Middle frontal gyrus (tissue), 1 donor: ENCODE data around the gene SLC6A6.
"Not testable (repeated sequence)": the region's sequence is repeated elsewhere in the genome, so short reads cannot be mapped to it uniquely, and the experiment has no call there.

ENCODE experiments used
- DNase-seq: peaks from one replicate; pipeline ENCODE4 v3.0.0-alpha.2; 2015; ENCODE audit warnings: low spot score; ENCODE audit errors: extremely low spot score

The SLC6A6 gene

DNA sequence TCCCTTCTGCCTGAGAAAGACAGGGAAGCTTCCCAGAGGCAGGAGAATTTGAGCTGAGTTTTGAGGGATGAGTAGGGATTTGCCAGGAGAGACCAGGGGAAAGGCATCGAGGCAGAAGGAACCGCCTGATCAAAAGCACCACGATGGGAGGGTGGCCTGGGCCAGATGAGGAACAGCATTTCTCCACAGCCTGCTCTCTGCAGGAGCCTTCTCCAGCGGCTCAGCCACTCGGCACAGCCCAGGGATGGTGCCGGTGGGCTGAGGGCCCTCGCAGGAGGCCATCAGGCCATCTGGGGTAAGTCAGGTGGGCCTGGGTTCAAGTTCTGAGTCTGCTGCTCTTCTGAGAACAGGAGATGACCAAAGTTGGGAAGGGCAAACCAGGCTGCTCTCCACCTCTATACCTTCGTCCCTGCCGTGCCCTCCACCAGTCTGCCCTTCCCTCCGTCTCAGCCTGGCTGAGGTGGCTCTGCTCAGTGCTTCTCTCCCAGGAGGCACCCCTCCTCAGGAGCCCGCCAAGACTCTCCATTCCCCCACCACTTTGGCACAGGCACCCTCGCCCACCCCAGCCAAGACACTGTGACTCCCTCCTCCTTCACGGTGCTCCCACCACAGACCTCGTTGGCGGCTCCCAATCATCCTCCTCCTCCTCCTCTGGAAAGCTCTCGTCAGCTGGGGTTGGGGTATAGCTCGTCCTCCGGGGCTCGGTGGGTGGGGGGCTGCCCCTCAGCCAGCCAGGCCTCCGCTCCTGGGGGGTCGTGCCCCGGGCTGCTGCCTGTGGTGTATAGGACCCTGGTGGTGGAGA lies 102.8 kb downstream of the SLC6A6 start:
- no peak for DNase-seq

DNA sequence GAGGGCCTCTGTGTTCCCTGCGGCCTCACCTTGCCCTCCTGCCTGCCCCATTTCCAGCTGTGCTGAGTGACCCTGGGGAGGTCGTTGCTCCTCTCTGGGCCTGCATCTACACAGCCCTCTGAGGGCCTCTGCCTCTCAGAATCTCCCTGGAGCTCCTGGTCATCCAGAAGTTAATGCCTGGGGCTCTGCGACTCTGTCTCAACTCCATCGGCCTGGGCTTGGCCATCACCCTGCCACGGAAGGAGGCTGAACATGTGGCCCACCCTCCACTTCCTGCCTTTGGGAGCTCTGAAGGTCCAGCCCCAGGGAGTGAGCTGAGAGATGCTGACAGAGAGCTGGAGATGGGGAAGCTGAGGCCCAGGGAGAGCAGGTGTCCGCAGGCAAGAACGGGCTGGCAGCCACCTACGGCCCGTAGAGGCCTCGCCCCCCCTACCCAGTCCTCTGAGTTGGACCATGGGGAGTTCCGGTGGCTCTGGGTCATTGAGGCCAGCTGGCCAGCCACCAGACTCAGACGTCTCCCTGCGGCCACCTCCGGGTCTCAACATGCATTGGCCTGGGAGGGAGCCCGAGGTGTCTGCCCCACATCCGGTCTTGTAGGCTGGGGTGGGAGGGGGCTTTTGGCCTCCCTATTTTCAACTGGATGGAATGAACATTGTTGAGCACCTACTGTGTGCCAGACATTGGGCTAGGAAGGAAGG lies 103.5 kb downstream of the SLC6A6 start:
- DNase-seq, result no peak

GRCh38 chr3:14506626-14507304 lies 104.4 kb downstream of the SLC6A6 start:
- DNase-seq, result no peak

- no peak for DNase-seq
Measured at GRCh38 chr3:14507305-14507741, 104.9 kb downstream of the SLC6A6 start.

DNA sequence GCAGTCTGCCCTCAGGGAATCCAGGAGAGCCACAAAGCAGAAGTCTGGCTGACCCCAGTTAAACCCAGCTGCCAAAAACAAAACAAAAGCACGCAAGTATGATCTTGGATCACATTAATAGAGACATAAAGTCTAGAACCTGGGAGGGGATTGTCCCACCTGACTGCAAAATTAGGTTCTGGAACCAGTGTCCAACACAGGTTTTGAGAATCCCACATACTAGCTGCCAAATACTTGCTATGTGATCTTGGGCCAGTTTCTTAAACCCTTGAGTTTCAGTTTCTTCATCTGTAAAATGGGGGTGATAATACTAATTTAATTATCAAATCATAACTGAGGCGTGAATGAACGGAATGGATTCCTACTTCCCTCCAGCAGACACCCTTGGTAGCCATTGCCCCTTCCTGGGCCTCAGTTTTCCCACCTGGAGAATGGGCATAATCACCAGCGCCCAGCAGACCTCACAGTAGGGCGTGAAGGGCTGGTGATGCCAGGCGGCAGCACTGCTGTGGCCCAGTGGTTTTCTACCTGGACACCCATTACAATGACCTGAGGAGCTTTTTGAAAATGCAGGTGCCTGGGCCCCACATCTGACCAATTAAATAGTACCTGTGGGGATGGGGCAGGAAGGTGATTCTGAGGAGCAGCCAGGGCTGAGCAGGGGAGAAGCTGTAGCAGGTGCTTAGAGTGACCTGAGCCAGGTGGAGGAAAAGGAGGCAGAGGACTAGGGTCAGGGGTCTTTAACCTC lies 105.5 kb downstream of the SLC6A6 start:
- no peak for DNase-seq

DNA sequence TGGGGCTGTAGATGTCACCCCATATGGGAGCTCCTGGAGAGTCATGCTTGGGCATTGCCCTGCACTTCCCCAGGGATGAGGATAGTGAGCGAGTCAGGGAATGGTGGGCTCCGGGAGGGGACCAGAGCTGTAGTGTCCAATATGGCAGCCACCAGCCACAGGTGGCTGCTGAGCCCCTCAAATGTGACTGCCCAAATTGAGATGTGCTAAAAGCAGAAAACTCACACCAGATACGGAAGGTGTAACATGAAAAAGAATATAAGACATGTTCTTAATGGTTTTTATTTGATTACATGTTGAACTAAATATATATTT lies 106.1 kb downstream of the SLC6A6 start:
- no peak for DNase-seq

- no peak for DNase-seq
Measured at GRCh38 chr3:14508966-14509795, 106.8 kb downstream of the SLC6A6 start.

GRCh38 chr3:14509796-14510100 lies 107.3 kb downstream of the SLC6A6 start:
- no peak for DNase-seq

DNA sequence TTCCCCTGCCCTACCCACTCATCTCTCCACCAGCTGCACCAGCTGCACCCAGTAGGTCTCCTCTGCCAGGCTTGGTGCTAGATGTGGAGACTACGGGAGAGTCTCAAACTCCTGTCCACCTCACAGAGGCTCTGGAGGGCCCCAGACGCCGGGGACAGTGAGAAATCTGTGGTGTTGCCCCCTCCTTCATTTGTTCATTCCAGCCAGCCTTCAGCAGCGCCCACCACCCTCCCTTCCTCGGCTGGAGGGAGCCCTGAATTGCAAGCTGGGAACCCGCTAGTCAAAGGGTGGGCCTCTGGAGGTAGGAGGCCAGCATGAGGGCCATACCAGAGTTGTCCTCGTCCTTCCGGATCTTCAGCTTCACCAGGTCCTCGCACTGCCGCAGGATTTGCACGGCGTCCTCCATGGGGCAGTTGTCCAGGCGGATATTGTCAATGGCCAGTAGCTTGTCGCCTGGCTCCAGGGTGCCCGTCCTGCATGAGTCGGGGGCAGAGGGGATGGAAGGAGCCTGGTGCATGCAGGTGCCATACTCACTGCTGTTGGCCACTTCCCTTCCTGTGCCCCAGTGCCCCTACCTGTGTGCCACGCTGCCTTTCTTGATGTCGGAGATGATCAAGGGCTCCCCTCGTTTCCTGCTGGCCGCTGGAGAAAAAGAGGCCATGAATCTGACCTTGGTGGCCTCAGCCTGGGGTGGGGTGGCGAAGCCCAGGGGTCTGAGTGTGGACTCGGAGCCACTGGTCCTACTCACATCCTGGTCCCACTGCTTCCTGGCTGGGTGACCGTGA lies 108.6 kb downstream of the SLC6A6 start:
- no peak for DNase-seq

DNA sequence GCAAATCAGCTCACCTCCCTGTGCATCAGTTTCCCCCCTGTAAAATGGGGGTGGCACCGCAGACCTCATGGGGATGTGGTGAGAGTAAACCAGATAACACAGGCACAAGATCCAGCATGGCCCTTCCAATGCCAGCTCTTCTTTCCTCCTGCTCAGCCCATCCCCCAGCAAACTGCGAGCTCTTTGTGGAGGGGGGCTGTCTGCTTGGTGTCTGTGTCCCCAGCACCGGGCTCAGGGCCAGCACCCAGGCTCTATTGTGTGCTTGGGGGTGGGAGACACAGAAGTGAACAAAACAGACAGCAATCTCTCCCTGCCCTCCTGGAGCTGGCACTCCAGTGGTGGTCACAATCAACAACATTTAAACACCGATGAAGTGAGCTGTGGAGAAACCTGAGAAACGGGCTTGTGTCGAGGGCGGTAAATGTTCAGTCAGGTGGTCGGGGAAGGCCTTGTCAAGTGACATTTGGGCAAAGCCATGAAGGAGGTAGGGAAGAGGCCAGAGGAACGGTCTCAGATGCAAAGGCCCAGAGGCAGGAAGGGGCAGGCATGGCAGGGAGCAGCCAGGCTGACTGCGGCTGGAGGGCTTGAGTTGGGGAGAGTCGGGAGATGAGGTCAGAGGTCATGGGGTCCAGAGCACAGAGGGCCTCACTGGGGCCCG lies 109.3 kb downstream of the SLC6A6 start:
- DNase-seq, result no peak

DNA sequence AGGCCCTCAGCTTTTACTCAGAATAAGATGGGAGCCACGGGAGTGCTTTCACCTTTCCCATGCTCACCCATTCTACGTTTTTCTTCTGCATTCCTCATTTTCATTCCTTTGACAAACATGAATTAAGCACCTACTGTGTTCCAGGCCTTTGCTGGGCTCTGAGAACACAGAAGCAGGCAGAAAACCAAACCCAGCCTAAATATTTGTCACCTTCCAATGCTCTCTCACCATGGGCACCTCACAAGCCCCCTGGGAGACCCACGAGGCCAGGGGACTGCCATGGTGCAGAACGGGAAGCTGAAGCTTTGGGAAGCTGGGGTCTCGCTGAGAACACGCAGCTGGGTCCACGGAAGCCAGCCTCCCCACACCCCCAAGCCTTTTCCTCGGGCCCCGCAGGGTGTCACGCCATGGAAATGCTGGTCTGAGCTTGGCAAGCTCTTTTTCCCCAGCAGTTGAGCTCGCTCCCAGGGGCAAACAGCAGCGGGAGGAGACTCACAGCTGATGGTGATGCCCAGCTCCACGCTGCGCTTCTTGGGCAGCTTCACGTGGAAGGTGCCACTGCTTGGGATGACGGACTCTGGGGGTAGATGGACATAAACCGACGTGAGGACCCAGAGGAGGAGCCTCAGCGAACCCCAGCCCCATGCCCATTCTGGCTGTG lies 110.0 kb downstream of the SLC6A6 start:
- no peak for DNase-seq

DNA sequence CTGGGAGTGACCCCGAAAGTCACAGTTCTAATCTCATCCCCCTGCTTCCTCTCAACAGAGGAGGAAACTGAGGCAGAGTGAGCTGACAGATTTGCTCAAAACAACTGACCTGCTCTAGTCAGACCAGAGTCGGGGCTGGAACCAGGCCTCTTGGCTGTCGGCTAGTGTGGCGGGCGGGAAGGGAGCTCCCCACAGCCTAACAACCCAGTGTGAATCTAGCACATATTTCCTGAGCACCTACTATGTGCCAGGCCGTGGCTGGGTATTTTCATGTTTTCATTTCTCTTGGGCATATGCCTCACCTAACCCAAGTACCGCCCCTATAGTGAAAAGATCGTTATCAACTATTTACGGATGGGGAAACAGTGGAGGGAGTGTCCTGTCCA lies 110.5 kb downstream of the SLC6A6 start:
- no peak for DNase-seq

DNA sequence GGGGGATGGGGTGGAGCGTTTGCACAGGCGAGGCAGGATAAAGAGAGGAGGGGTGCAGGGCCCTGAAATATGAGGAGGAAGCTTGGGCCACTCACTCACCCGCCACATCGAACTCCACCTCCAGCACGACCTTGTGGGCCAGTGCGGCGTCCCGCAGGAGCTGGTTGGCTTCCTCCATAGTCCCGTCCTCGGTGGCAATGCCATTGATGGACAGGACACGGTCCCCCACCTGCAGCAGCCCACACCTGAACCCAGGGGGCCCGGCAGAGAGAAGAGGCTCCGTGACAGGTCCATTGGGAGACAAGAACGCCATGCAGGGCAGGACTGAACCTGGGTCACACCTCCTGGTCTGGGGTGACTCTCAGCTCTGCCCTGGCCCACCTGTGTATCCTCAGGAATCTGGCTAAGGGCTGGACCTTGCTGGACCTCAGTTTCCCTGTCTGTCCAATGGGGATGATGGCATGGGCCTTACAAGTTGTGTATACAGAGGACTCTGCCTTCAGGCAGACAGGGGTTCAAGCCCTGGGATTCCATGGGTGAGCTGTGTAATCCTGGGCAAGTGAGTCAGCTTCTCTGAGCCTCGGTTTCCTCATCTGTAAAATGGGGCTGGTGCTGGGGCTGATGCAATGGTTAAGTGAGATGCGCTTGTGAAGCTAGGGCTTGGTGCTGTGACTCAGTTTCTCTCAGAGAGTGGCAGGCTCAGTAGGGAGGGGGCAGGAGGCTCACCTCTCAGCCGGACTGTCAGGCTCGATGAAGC lies 111.3 kb downstream of the SLC6A6 start:
- DNase-seq, result no peak

- DNase-seq, result no peak
Measured at GRCh38 chr3:14514323-14514720, 111.9 kb downstream of the SLC6A6 start.

GRCh38 chr3:14515526-14515925 lies 113.1 kb downstream of the SLC6A6 start:
- DNase-seq, result not testable (repeated sequence)

DNA sequence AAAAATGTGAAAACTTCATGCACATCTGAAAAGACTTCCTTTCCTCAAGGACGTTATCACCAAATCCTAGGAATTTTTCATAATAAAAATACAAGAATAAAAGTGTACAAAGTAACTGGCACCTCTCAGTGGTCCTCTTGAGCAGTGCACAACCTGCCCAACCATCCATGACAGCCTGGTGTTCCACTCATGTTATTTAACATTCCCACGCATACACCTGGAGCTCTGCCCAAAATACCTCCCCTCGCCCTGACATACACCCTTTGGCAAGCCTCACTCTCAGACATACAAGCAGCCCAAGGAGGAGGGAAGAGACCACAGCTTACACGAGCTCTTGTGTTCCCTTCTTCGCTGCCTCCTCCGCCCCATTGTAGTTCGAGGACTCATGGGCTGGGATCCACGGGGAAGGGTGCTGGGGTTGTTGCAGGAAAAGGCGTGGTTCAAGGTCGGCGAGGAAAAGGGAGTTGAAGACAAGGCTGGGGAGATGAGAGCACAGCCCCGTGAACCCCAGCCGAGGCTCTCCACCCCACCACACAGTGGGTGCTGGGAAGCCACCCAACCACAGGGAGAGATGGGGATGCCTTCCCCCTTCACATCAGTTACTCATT lies 114.4 kb downstream of the SLC6A6 start:
- DNase-seq, result no peak

DNA sequence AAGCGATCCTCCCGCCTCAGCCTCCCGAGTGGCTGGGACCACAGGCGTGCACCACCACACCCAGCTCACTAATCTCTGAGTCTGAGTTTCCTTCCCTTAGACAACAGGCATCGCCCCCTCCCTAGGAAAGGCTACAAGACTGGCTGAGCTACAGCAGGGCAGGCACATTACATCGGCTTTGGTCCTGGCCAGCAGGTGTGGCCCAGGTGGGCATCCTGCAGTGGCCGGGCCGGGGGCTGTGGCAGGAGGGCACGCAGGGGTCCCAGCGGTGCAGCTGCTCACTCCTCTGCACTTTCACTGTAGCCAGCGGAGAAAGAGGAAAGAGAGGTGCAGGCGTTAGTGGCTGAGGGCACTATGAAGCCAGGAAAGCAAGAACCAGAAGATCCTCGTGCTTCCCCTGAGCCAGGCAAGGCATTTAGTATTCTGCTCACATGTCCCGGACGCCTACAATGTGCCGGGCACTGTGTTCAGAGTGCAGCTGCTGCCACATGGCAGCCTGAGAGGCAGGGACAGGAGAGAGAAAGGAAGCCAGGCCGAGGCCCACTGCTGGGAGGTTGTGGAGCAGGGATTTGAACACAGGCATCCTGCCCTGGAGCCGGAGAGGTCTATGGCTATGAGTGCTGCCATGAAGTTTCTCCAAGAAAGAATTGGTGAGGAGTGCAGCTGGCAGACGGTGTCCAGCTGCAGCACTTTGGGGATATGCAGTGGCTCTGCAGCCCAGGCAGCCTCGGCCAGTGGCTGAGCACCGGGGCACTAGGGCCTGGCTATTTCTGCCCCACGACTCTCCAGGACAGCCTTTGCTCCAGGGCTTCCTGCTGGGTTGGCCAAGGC lies 115.4 kb downstream of the SLC6A6 start:
- no peak for DNase-seq
